ENCODE results near the gene UBAP2L.

DNA sequence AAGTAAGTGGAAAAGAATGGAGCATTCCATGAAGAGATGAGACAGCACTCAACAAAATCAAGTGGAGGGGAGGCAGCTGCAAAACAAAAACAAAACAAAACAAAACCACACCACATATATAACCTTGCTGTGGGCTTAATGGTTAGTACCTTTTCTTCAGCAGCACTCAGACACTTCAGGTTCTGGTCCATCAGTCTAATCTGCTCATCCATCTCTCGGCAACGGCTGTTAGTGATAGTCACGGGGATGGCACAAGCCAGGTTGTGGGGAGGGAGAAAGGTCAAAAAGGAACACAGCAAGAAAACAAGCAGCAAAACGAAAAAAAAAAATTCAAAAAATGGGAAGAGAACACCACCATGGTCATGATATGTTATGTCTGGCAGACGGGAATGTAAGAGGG lies 48.9 kb upstream of the UBAP2L start:
- TF ChIP-seq, protein P1, sequence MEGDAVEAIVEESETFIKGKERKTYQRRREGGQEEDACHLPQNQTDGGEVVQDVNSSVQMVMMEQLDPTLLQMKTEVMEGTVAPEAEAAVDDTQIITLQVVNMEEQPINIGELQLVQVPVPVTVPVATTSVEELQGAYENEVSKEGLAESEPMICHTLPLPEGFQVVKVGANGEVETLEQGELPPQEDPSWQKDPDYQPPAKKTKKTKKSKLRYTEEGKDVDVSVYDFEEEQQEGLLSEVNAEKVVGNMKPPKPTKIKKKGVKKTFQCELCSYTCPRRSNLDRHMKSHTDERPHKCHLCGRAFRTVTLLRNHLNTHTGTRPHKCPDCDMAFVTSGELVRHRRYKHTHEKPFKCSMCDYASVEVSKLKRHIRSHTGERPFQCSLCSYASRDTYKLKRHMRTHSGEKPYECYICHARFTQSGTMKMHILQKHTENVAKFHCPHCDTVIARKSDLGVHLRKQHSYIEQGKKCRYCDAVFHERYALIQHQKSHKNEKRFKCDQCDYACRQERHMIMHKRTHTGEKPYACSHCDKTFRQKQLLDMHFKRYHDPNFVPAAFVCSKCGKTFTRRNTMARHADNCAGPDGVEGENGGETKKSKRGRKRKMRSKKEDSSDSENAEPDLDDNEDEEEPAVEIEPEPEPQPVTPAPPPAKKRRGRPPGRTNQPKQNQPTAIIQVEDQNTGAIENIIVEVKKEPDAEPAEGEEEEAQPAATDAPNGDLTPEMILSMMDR (IDR thresholded peaks at IDR 0.05) = no peak
- no peak for TF ChIP-seq POLR2AphosphoS5 (IDR thresholded peaks at IDR 0.05)

All from sigmoid colon (tissue), 4 donors.